HepG2 (cell line): Measurements from ENCODE around the gene ARHGAP15. TPM values are rescaled to one million over a fixed set of nuclear protein-coding genes. Genes with fewer than 3 reads are reported as not detected.
A peak's percentile ranks its signal among the peaks of the same experiment; 100 is the strongest.

Experiments
- ATAC-seq: fragments of 200-7000 bp; cut with Tn5 transposase; 3 replicates; pipeline ENCODE4 v1.9.1; 2020; ENCODE audit warnings: mild to moderate bottlenecking, moderate library complexity
- BruUV-seq: library from RNA; stranded (reverse); fragments of 400-500 nt; replicated peaks from 2 replicates; lab custom pipeline; 2021; lab: Mats Ljungman, UMichigan
- CTCF ChIA-PET: fragments of 300-600 bp; formaldehyde crosslinking; extraction: SDS; loops from one replicate; lab custom pipeline; 2021; ENCODE audit warnings: low total read pairs, inconsistent platforms, low intra/inter-chr PET ratio; lab: Yijun Ruan, JAX
- POLR2A ChIA-PET: fragments of 350-600 bp; sonication (Branson Sonifier 250); formaldehyde crosslinking; loops from one replicate; lab custom pipeline; 2020; ENCODE audit warnings: antibody characterized with exemption, inconsistent platforms; lab: Yijun Ruan, JAX
- DNase-seq: peaks from one replicate; pipeline ENCODE4 v3.0.0-alpha.2; 2015; ENCODE audit warnings: low spot score
- FAIRE-seq: peaks from 3 replicates; lab custom pipeline; 2011; peaks lifted over from hg19 to GRCh38; lab: Jason Lieb, UNC
- H2AFZ ChIP-seq: one replicate; pipeline ENCODE4 v1.6.1; 2011; ENCODE audit warnings: low read length, inconsistent platforms
- H3K27ac ChIP-seq: fragments of 300-600 bp; 3 replicates; pipeline ENCODE4 v1.8.0; 2011; ENCODE audit warnings: mixed run types, mild to moderate bottlenecking, mixed read lengths, low read length, inconsistent platforms; ENCODE audit not compliant: insufficient read depth; ENCODE audit errors: extremely low read length
- H3K27me3 ChIP-seq, 2 experiments: fragments of 200-600 bp in 1 of 2; 2 replicates in 1 of 2; 3 replicates in 1 of 2; pipeline versions ENCODE4 v1.6.0 to v1.8.0; 2011; ENCODE audit warnings: low read length in 2 of 2, mild to moderate bottlenecking in 2 of 2, moderate library complexity in 2 of 2, inconsistent platforms in 1 of 2; ENCODE audit not compliant: insufficient read depth in 2 of 2, control insufficient read depth in 1 of 2
- H3K36me3 ChIP-seq, 2 experiments: fragments of 200-600 bp in 1 of 2; replicated peaks in 1 of 2; 2 replicates in 1 of 2; 3 replicates in 1 of 2; pipeline versions ENCODE4 v1.5.1 to v1.8.0; 2011; ENCODE audit warnings: low read length in 2 of 2, inconsistent platforms in 1 of 2; ENCODE audit not compliant: insufficient read depth in 2 of 2, control insufficient read depth in 1 of 2
- H3K4me1 ChIP-seq: 2 replicates; pipeline ENCODE4 v1.5.1; 2012; ENCODE audit warnings: low read length, inconsistent platforms; ENCODE audit not compliant: insufficient read depth
- H3K4me2 ChIP-seq: 2 replicates; pipeline ENCODE4 v1.6.0; 2011; ENCODE audit warnings: low read depth, low read length, inconsistent platforms
- H3K4me3 ChIP-seq, 3 experiments: fragments of 200-600 bp in 1 of 3; sonication (generic), shearing (Covaris generic) in 1 of 3; replicated peaks in 1 of 3; 2 replicates each; pipeline ENCODE4 v1.5.1; 2011 to 2016; ENCODE audit warnings: low read length in 3 of 3, inconsistent platforms in 2 of 3, low read depth in 2 of 3, mild to moderate bottlenecking in 2 of 3, control low read depth in 1 of 3, mixed read lengths in 1 of 3; ENCODE audit not compliant: insufficient read depth in 1 of 3
- H3K79me2 ChIP-seq: one replicate; pipeline ENCODE4 v1.6.1; 2011; ENCODE audit warnings: low read length, inconsistent platforms; ENCODE audit not compliant: insufficient read depth
- H3K9ac ChIP-seq: 2 replicates; pipeline ENCODE4 v1.6.0; 2011; ENCODE audit warnings: mild to moderate bottlenecking, low read depth, low read length, inconsistent platforms; ENCODE audit not compliant: insufficient read depth
- H3K9me3 ChIP-seq: 2 replicates; pipeline ENCODE4 v1.5.1; 2012; ENCODE audit warnings: mild to moderate bottlenecking, low read length
- H4K20me1 ChIP-seq: 2 replicates; pipeline ENCODE4 v1.6.0; 2011; ENCODE audit warnings: inconsistent platforms, mild to moderate bottlenecking, low read length, moderate library complexity; ENCODE audit not compliant: insufficient read depth
- ATF5 ChIP-seq: sonication (generic); formaldehyde crosslinking; IDR thresholded peaks from 2 replicates; pipeline ENCODE4 v1.4.0; 2020; ENCODE audit warnings: mild to moderate bottlenecking, low read depth, missing genetic modification reagents
- ATF7 ChIP-seq, 2 experiments: fragments of 450-650 bp in 1 of 2; sonication (generic) in 1 of 2; formaldehyde crosslinking in 1 of 2; IDR thresholded peaks; 2 replicates each; pipeline versions ENCODE4 v1.4.0 to v1.6.1; 2016 to 2020; ENCODE audit warnings: antibody characterized with exemption in 1 of 2, mild to moderate bottlenecking in 1 of 2, missing genetic modification reagents in 1 of 2
- ELF4 ChIP-seq: sonication (generic); formaldehyde crosslinking; IDR thresholded peaks from 2 replicates; pipeline ENCODE4 v1.5.0; 2020; ENCODE audit warnings: missing genetic modification reagents, mild to moderate bottlenecking, moderate library complexity, borderline replicate concordance
- HNF4G ChIP-seq, 2 experiments: sonication (generic) in 1 of 2; formaldehyde crosslinking in 1 of 2; IDR thresholded peaks; 2 replicates each; pipeline versions ENCODE4 v1.4.0 to v1.6.1; 2011 to 2020; ENCODE audit warnings: borderline replicate concordance in 2 of 2, low read depth in 2 of 2, mild to moderate bottlenecking in 2 of 2, low read length in 1 of 2, missing genetic modification reagents in 1 of 2, moderate library complexity in 1 of 2
- PRDM10 ChIP-seq: sonication (generic); formaldehyde crosslinking; IDR thresholded peaks from 2 replicates; pipeline ENCODE4 v1.4.0; 2020; ENCODE audit warnings: low read depth, missing genetic modification reagents
- ZNF7 ChIP-seq: IDR thresholded peaks from 2 replicates; pipeline ENCODE4 v1.6.1; 2016; ENCODE audit warnings: missing biosample characterization, missing genetic modification reagents
- WGBS: methylation state at CpG from one replicate; pipeline ENCODE4 v1.1.6; 2017; ENCODE audit warnings: low lambda C conversion rate; 5-methylcytosine and 5-hydroxymethylcytosine counted together
- in situ Hi-C: cut with HindIII; loops from 2 replicates; pipeline ENCODE4 v1.10.0; 2017; ENCODE audit warnings: low pct_unique_long_range_greater_than_20kb; ENCODE audit not compliant: extremely low pct_ligation_motif_present
- intact Hi-C: fragments of 100-400 bp; cut with micrococcal nuclease; formaldehyde crosslinking; loops from one replicate; pipeline ENCODE4 v1.10.0; 2022; ENCODE audit not compliant: unreplicated experiment
- polyA plus RNA-seq, 8 experiments: library from polyadenylated mRNA; depleted of rRNA in 3 of 8; stranded (reverse) in 7 of 8; unstranded in 1 of 8; fragments of >200 nt; fragmentation: Illumina TruSeq in 4 of 8; extraction: Trizol in 4 of 8; gene quantifications; 2 replicates each; pipeline versions ENCODE4 v1.2.1 to v1.2.3, GENCODE V29; 2011 to 2016; ENCODE audit warnings: low read depth in 4 of 8, missing spikeins in 1 of 8, mixed read lengths in 1 of 8; ENCODE audit not compliant: insufficient read depth in 1 of 8
- total RNA-seq, 5 experiments: library from RNA; depleted of rRNA; stranded (reverse); fragments of >200 nt; fragmentation: Illumina TruSeq; extraction: Trizol; gene quantifications; 2 replicates each; pipeline ENCODE4 v1.2.3, GENCODE V29; 2016; ENCODE audit warnings: low read depth in 1 of 5

Gene ARHGAP15
- total and polyA plus RNA-seq, 2 of the 13 experiments (the other 11 are each of a cell fraction or from before 2014, with no cell fraction given), result 0.04 TPM; not detected in 1

GRCh38 chr2:143805666-143806065 lies 676.4 kb downstream of the ARHGAP15 start (continued):
- no peak for TF ChIP-seq HNF4G (IDR thresholded peaks at IDR 0.05; ENCODE audit: borderline replicate concordance, low read depth, low read length)
- no peak for TF ChIP-seq HNF4G (CRISPR knock-in tag; IDR thresholded peaks at IDR 0.05; ENCODE audit: borderline replicate concordance, low read depth)
- TF ChIP-seq, all 625 proteins: peak for 0

GRCh38 chr2:143807192-143807591 lies 678.0 kb downstream of the ARHGAP15 start:
- no peak for FAIRE-seq
- Histone ChIP-seq H3K27me3 (no peaks in the 10 kb centered on the region), H3K9ac (no peak overlapping the region), H3K27ac (no peak overlapping the region), H2AFZ (no peak overlapping the region), H3K36me3 (no peaks in the 10 kb centered on the region), H3K9me3 (no peaks in the 10 kb centered on the region), H3K79me2 (no peaks in the 10 kb centered on the region), H4K20me1 (no peaks in the 10 kb centered on the region), H3K4me3 (no peak overlapping the region), H3K4me1 (no peaks in the 10 kb centered on the region)
- ATAC-seq, result no peak
- no TSS peak for BruUV-seq
- 45% methylated on average over 1 of the region's 1 CpG for WGBS
- in situ Hi-C loops, result no loop called here
- POLR2A ChIA-PET, result no interaction called here
- TF ChIP-seq PRDM10 (CRISPR knock-in tag) (no peak), ATF5 (CRISPR knock-in tag) (no peak), ATF7 (IDR thresholded peaks at IDR 0.05) (peak; percentile 41; the same call in 1 of the 2 replicates), ATF7 (CRISPR knock-in tag; IDR thresholded peaks at IDR 0.05) (no peak), ZNF7 (CRISPR knock-in tag) (no peak), ELF4 (CRISPR knock-in tag) (no peak)
- TF ChIP-seq, all 625 proteins: peak for 1
- CTCF ChIA-PET, result no interaction called here
- DNase-seq, result no peak
- no peak overlapping the region for H3K4me2 ChIP-seq
- intact Hi-C loops, result no loop called here
